IMR-90 (cell line): ENCODE results near the gene KIAA0040.

Experiments
- BHLHE40 ChIP-seq: fragments of 150-350 bp; IDR thresholded peaks from 2 replicates; pipeline ENCODE4 v1.6.1; 2016; ENCODE audit warnings: mild to moderate bottlenecking, low read depth, low read length
- CEBPB ChIP-seq: IDR thresholded peaks from 2 replicates; pipeline ENCODE4 v1.6.1; 2012; ENCODE audit warnings: low read depth, low read length, improper control_type of control experiment
- CHD1 ChIP-seq: IDR thresholded peaks from 2 replicates; pipeline ENCODE4 v1.6.1; 2012; ENCODE audit warnings: low read depth, low read length, improper control_type of control experiment
- CTCF ChIP-seq: conservative IDR thresholded peaks from 2 replicates; pipeline ENCODE4 v1.5.1; 2012; ENCODE audit warnings: mild to moderate bottlenecking, low read depth, low read length, improper control_type of control experiment
- FOS ChIP-seq: fragments of 150-350 bp; IDR thresholded peaks from 2 replicates; pipeline ENCODE4 v1.6.1; 2016; ENCODE audit warnings: low read depth, low read length
- MAZ ChIP-seq: IDR thresholded peaks from 2 replicates; pipeline ENCODE4 v1.6.1; 2012; ENCODE audit warnings: low read depth, mild to moderate bottlenecking, low read length, improper control_type of control experiment, moderate library complexity, borderline replicate concordance
- MXI1 ChIP-seq: IDR thresholded peaks from 2 replicates; pipeline ENCODE4 v1.6.1; 2012; ENCODE audit warnings: low read depth, mild to moderate bottlenecking, low read length, moderate library complexity, borderline replicate concordance
- NFE2L2 ChIP-seq: fragments of 150-350 bp; IDR thresholded peaks from 2 replicates; pipeline ENCODE4 v1.6.1; 2016; ENCODE audit warnings: low read depth, mild to moderate bottlenecking, low read length
- POLR2A ChIP-seq: IDR thresholded peaks from 2 replicates; pipeline ENCODE4 v1.6.1; 2012; ENCODE audit warnings: mild to moderate bottlenecking, low read depth, low read length
- RAD21 ChIP-seq: IDR thresholded peaks from 2 replicates; pipeline ENCODE4 v1.6.1; 2012; ENCODE audit warnings: low read length, improper control_type of control experiment
- RCOR1 ChIP-seq: IDR thresholded peaks from 2 replicates; pipeline ENCODE4 v1.6.1; 2012; ENCODE audit warnings: mild to moderate bottlenecking, low read length, improper control_type of control experiment; ENCODE audit not compliant: insufficient replicate concordance
- RFX5 ChIP-seq: IDR thresholded peaks from 2 replicates; pipeline ENCODE4 v1.8.0; 2012; ENCODE audit warnings: low read depth, mild to moderate bottlenecking, low read length, moderate library complexity
- USF2 ChIP-seq: fragments of 150-350 bp; IDR thresholded peaks from 2 replicates; pipeline ENCODE4 v1.6.1; 2017; ENCODE audit warnings: mild to moderate bottlenecking, antibody characterized with exemption, low read length, low read depth

- TF ChIP-seq CTCF: no peak
- no peak for TF ChIP-seq MAZ
- no peak for TF ChIP-seq POLR2A
- TF ChIP-seq BHLHE40: no peak
- TF ChIP-seq CEBPB: no peak
- TF ChIP-seq RAD21: no peak
- TF ChIP-seq CHD1: no peak
- TF ChIP-seq MXI1: no peak
- no peak for TF ChIP-seq NFE2L2
- no peak for TF ChIP-seq RFX5
- no peak for TF ChIP-seq FOS
- TF ChIP-seq USF2: no peak
- no peak for TF ChIP-seq RCOR1
Measured at GRCh38 chr1:175173531-175173930, 19.0 kb downstream of the KIAA0040 start.
